ENCODE measurements around the gene TNFAIP8L1. TPM values are rescaled to one million over a fixed set of nuclear protein-coding genes. Genes with fewer than 3 reads are reported as not detected.
"Not testable (repeated sequence)": the region's sequence is repeated elsewhere in the genome, so short reads cannot be mapped to it uniquely, and the experiment has no call there.

The TNFAIP8L1 gene
- total RNA-seq, 1 donor from 2014 or later, result 3.7 TPM

GRCh38 chr19:4676955-4677731 is 37.8 kb downstream of the TNFAIP8L1 start:
- DNase-seq (ENCODE audit: low read depth), result peak; percentile 64

- DNase-seq (ENCODE audit: low read depth), result no peak
Measured at GRCh38 chr19:4678881-4679790, 39.8 kb downstream of the TNFAIP8L1 start.

- not testable (repeated sequence) for DNase-seq (ENCODE audit: low read depth)
Measured at GRCh38 chr19:4680021-4680420, 40.7 kb downstream of the TNFAIP8L1 start.

GRCh38 chr19:4682417-4683200 is 43.3 kb downstream of the TNFAIP8L1 start:
- no peak for DNase-seq (ENCODE audit: low read depth)

- DNase-seq (ENCODE audit: low read depth), result no peak
Measured at GRCh38 chr19:4684312-4685095, 45.2 kb downstream of the TNFAIP8L1 start.

GRCh38 chr19:4686700-4687099 is 47.4 kb downstream of the TNFAIP8L1 start:
- peak; percentile 48 for DNase-seq (ENCODE audit: low read depth)

- DNase-seq (ENCODE audit: low read depth), result no peak
Measured at GRCh38 chr19:4687396-4687795, 48.1 kb downstream of the TNFAIP8L1 start.

GRCh38 chr19:4688587-4688986 is 49.3 kb downstream of the TNFAIP8L1 start:
- DNase-seq (ENCODE audit: low read depth), result no peak

GRCh38 chr19:4689403-4689802 is 50.1 kb downstream of the TNFAIP8L1 start:
- no peak for DNase-seq (ENCODE audit: low read depth)

- DNase-seq (ENCODE audit: low read depth), result no peak
Measured at GRCh38 chr19:4690361-4690760, 51.0 kb downstream of the TNFAIP8L1 start.

GRCh38 chr19:4691373-4691772 is 52.1 kb downstream of the TNFAIP8L1 start:
- no peak for DNase-seq (ENCODE audit: low read depth)

GRCh38 chr19:4692251-4693077 is 53.1 kb downstream of the TNFAIP8L1 start:
- DNase-seq (ENCODE audit: low read depth), result peak; percentile 71

GRCh38 chr19:4693078-4693350 is 53.7 kb downstream of the TNFAIP8L1 start:
- DNase-seq (ENCODE audit: low read depth), result no peak

- DNase-seq (ENCODE audit: low read depth), result no peak
Measured at GRCh38 chr19:4693471-4694121, 54.3 kb downstream of the TNFAIP8L1 start.

GRCh38 chr19:4694211-4694987 is 55.1 kb downstream of the TNFAIP8L1 start:
- DNase-seq (ENCODE audit: low read depth), result peak; percentile 98

GRCh38 chr19:4695224-4695731 is 56.0 kb downstream of the TNFAIP8L1 start:
- peak; percentile 82 for DNase-seq (ENCODE audit: low read depth)

GRCh38 chr19:4697304-4697703 is 58.0 kb downstream of the TNFAIP8L1 start:
- DNase-seq (ENCODE audit: low read depth), result no peak
